HepG2 (cell line): ENCODE measurements around the gene ARFGAP3. TPM values are rescaled to one million over a fixed set of nuclear protein-coding genes. Genes with fewer than 3 reads are reported as not detected.

Experiments used
- ATAC-seq: fragments of 200-7000 bp; cut with Tn5 transposase; 3 replicates; pipeline ENCODE4 v1.9.1; 2020; ENCODE audit warnings: mild to moderate bottlenecking, moderate library complexity
- BruUV-seq: library from RNA; stranded (reverse); fragments of 400-500 nt; replicated peaks from 2 replicates; lab custom pipeline; 2021; lab: Mats Ljungman, UMichigan
- CTCF ChIA-PET: fragments of 300-600 bp; formaldehyde crosslinking; extraction: SDS; loops from one replicate; lab custom pipeline; 2021; ENCODE audit warnings: low total read pairs, inconsistent platforms, low intra/inter-chr PET ratio; lab: Yijun Ruan, JAX
- POLR2A ChIA-PET: fragments of 350-600 bp; sonication (Branson Sonifier 250); formaldehyde crosslinking; loops from one replicate; lab custom pipeline; 2020; ENCODE audit warnings: antibody characterized with exemption, inconsistent platforms; lab: Yijun Ruan, JAX
- DNase-seq: peaks from one replicate; pipeline ENCODE4 v3.0.0-alpha.2; 2015; ENCODE audit warnings: low spot score
- FAIRE-seq: peaks from 3 replicates; lab custom pipeline; 2011; peaks lifted over from hg19 to GRCh38; lab: Jason Lieb, UNC
- H2AFZ ChIP-seq: one replicate; pipeline ENCODE4 v1.6.1; 2011; ENCODE audit warnings: low read length, inconsistent platforms
- H3K27ac ChIP-seq: fragments of 300-600 bp; 3 replicates; pipeline ENCODE4 v1.8.0; 2011; ENCODE audit warnings: mixed run types, mild to moderate bottlenecking, mixed read lengths, low read length, inconsistent platforms; ENCODE audit not compliant: insufficient read depth; ENCODE audit errors: extremely low read length
- H3K27me3 ChIP-seq, 2 experiments: fragments of 200-600 bp in 1 of 2; 2 replicates in 1 of 2; 3 replicates in 1 of 2; pipeline versions ENCODE4 v1.6.0 to v1.8.0; 2011; ENCODE audit warnings: low read length in 2 of 2, mild to moderate bottlenecking in 2 of 2, moderate library complexity in 2 of 2, inconsistent platforms in 1 of 2; ENCODE audit not compliant: insufficient read depth in 2 of 2, control insufficient read depth in 1 of 2
- H3K36me3 ChIP-seq, 2 experiments: fragments of 200-600 bp in 1 of 2; replicated peaks in 1 of 2; 2 replicates in 1 of 2; 3 replicates in 1 of 2; pipeline versions ENCODE4 v1.5.1 to v1.8.0; 2011; ENCODE audit warnings: low read length in 2 of 2, inconsistent platforms in 1 of 2; ENCODE audit not compliant: insufficient read depth in 2 of 2, control insufficient read depth in 1 of 2
- H3K4me1 ChIP-seq: 2 replicates; pipeline ENCODE4 v1.5.1; 2012; ENCODE audit warnings: low read length, inconsistent platforms; ENCODE audit not compliant: insufficient read depth
- H3K4me2 ChIP-seq: 2 replicates; pipeline ENCODE4 v1.6.0; 2011; ENCODE audit warnings: low read depth, low read length, inconsistent platforms
- H3K4me3 ChIP-seq, 3 experiments: fragments of 200-600 bp in 1 of 3; sonication (generic), shearing (Covaris generic) in 1 of 3; replicated peaks in 1 of 3; 2 replicates each; pipeline ENCODE4 v1.5.1; 2011 to 2016; ENCODE audit warnings: low read length in 3 of 3, inconsistent platforms in 2 of 3, low read depth in 2 of 3, mild to moderate bottlenecking in 2 of 3, control low read depth in 1 of 3, mixed read lengths in 1 of 3; ENCODE audit not compliant: insufficient read depth in 1 of 3
- H3K79me2 ChIP-seq: one replicate; pipeline ENCODE4 v1.6.1; 2011; ENCODE audit warnings: low read length, inconsistent platforms; ENCODE audit not compliant: insufficient read depth
- H3K9ac ChIP-seq: 2 replicates; pipeline ENCODE4 v1.6.0; 2011; ENCODE audit warnings: mild to moderate bottlenecking, low read depth, low read length, inconsistent platforms; ENCODE audit not compliant: insufficient read depth
- H3K9me3 ChIP-seq: 2 replicates; pipeline ENCODE4 v1.5.1; 2012; ENCODE audit warnings: mild to moderate bottlenecking, low read length
- H4K20me1 ChIP-seq: 2 replicates; pipeline ENCODE4 v1.6.0; 2011; ENCODE audit warnings: inconsistent platforms, mild to moderate bottlenecking, low read length, moderate library complexity; ENCODE audit not compliant: insufficient read depth
- BCL6 ChIP-seq: IDR thresholded peaks from 2 replicates; pipeline ENCODE4 v1.6.1; 2016; ENCODE audit warnings: missing genetic modification reagents, missing compliant biosample characterization
- CBX1 ChIP-seq: IDR thresholded peaks from one replicate; pipeline ENCODE4 v1.6.1; 2016; ENCODE audit warnings: antibody characterized with exemption, low read depth
- FOXA1 ChIP-seq, 2 experiments: fragments of 450-650 bp in 1 of 2; sonication (generic) in 1 of 2; formaldehyde crosslinking in 1 of 2; IDR thresholded peaks; 2 replicates each; pipeline versions ENCODE4 v1.4.0 to v1.6.1; 2016 to 2020; ENCODE audit warnings: missing genetic modification reagents in 1 of 2
- KDM5A ChIP-seq: fragments of 200-600 bp; sonication (generic); IDR thresholded peaks from 2 replicates; pipeline ENCODE4 v1.7.0; 2018; ENCODE audit warnings: antibody characterized with exemption, mild to moderate bottlenecking, low read length, borderline replicate concordance
- MEF2D ChIP-seq: sonication (generic); formaldehyde crosslinking; IDR thresholded peaks from 2 replicates; pipeline ENCODE4 v1.5.1; 2020; ENCODE audit warnings: mild to moderate bottlenecking, missing genetic modification reagents
- NFRKB ChIP-seq: fragments of 450-650 bp; IDR thresholded peaks from 2 replicates; pipeline ENCODE4 v1.6.1; 2017
- PPARG ChIP-seq: conservative IDR thresholded peaks from 2 replicates; pipeline ENCODE4 v1.6.1; 2016; ENCODE audit warnings: missing biosample characterization, missing genetic modification reagents
- SOX13 ChIP-seq, 3 experiments: fragments of 450-650 bp in 1 of 3; sonication (generic) in 1 of 3; formaldehyde crosslinking in 1 of 3; IDR thresholded peaks in 2 of 3; conservative IDR thresholded peaks in 1 of 3; 2 replicates each; pipeline versions ENCODE4 v1.5.0 to v1.6.1; 2016 to 2020; ENCODE audit warnings: antibody characterized with exemption in 1 of 3, mild to moderate bottlenecking in 1 of 3, missing compliant biosample characterization in 1 of 3, missing genetic modification reagents in 1 of 3, moderate library complexity in 1 of 3
- TBL1XR1 ChIP-seq: fragments of 150-350 bp; IDR thresholded peaks from 2 replicates; pipeline ENCODE4 v1.6.1; 2014; ENCODE audit warnings: borderline replicate concordance, low read length; ENCODE audit not compliant: partially characterized antibody
- ZHX1 ChIP-seq: sonication (generic); formaldehyde crosslinking; IDR thresholded peaks from 2 replicates; pipeline ENCODE4 v1.8.1; 2022; ENCODE audit warnings: low read depth, mild to moderate bottlenecking, missing genetic modification reagents
- ZNF772 ChIP-seq: sonication (generic); formaldehyde crosslinking; IDR thresholded peaks from 2 replicates; pipeline ENCODE4 v1.5.0; 2020; ENCODE audit warnings: mild to moderate bottlenecking, missing genetic modification reagents
- WGBS: methylation state at CpG from one replicate; pipeline ENCODE4 v1.1.6; 2017; ENCODE audit warnings: low lambda C conversion rate; 5-methylcytosine and 5-hydroxymethylcytosine counted together
- in situ Hi-C: cut with HindIII; loops from 2 replicates; pipeline ENCODE4 v1.10.0; 2017; ENCODE audit warnings: low pct_unique_long_range_greater_than_20kb; ENCODE audit not compliant: extremely low pct_ligation_motif_present
- intact Hi-C: fragments of 100-400 bp; cut with micrococcal nuclease; formaldehyde crosslinking; loops from one replicate; pipeline ENCODE4 v1.10.0; 2022; ENCODE audit not compliant: unreplicated experiment
- polyA plus RNA-seq, 8 experiments: library from polyadenylated mRNA; depleted of rRNA in 3 of 8; stranded (reverse) in 7 of 8; unstranded in 1 of 8; fragments of >200 nt; fragmentation: Illumina TruSeq in 4 of 8; extraction: Trizol in 4 of 8; gene quantifications; 2 replicates each; pipeline versions ENCODE4 v1.2.1 to v1.2.3, GENCODE V29; 2011 to 2016; ENCODE audit warnings: low read depth in 4 of 8, missing spikeins in 1 of 8, mixed read lengths in 1 of 8; ENCODE audit not compliant: insufficient read depth in 1 of 8
- total RNA-seq, 5 experiments: library from RNA; depleted of rRNA; stranded (reverse); fragments of >200 nt; fragmentation: Illumina TruSeq; extraction: Trizol; gene quantifications; 2 replicates each; pipeline ENCODE4 v1.2.3, GENCODE V29; 2016; ENCODE audit warnings: low read depth in 1 of 5

The ARFGAP3 gene
- total and polyA plus RNA-seq, 2 of the 13 experiments (the other 11 are each of a cell fraction or from before 2014, with no cell fraction given): 41.7 to 61.6 TPM

GRCh38 chr22:42773167-42773566 is 83.9 kb downstream of the ARFGAP3 start (continued):
- no peak for TF ChIP-seq TBL1XR1

GRCh38 chr22:42772647-42773046 is 84.4 kb downstream of the ARFGAP3 start:
- Histone ChIP-seq H3K27me3 (no peaks in the 10 kb centered on the region; a peak in 2 of 5 replicates), H3K9ac (peak overlapping the region; percentile 45; the same call in 1 of the 2 replicates), H3K4me3 (peak overlapping the region; percentile 40 to 63 (median 45); a peak in 5 of 6 replicates), H3K4me2 (peak overlapping the region; percentile 92), H3K4me1 (peaks cover 61% of the 10 kb centered on the region), H3K36me3 (no peaks in the 10 kb centered on the region), H3K9me3 (no peaks in the 10 kb centered on the region), H3K79me2 (no peaks in the 10 kb centered on the region), H4K20me1 (no peaks in the 10 kb centered on the region), H3K27ac (no peak overlapping the region), H2AFZ (no peak overlapping the region)
- DNase-seq (no peak), FAIRE-seq (no peak), ATAC-seq (no peak; the same call in 1 of the 3 replicates)
- in situ Hi-C loops (loop anchor here (5.0 kb wide), 1 partner anchor 95 kb away; no protein-coding TSS in a partner anchor), intact Hi-C loops (no loop called here)
- WGBS: 0% methylated on average over 2 of the region's 3 CpGs
- ChIA-PET POLR2A (no interaction called here), CTCF (no interaction called here)
- TF ChIP-seq MEF2D (CRISPR knock-in tag): no peak
- TF ChIP-seq PPARG (CRISPR knock-in tag): no peak
- no peak for TF ChIP-seq KDM5A
- no peak for TF ChIP-seq ZHX1 (CRISPR knock-in tag)
- peak; percentile 46; the same call in 1 of the 2 replicates for TF ChIP-seq ZNF772
- no peak for TF ChIP-seq FOXA1 (IDR thresholded peaks at IDR 0.05)
- TF ChIP-seq FOXA1 (CRISPR knock-in tag; IDR thresholded peaks at IDR 0.05): 0 out of 2 replicates have a peak, but pooled peaks have one; percentile 3
- no peak for TF ChIP-seq BCL6 (CRISPR knock-in tag)
- no peak for TF ChIP-seq NFRKB
- TF ChIP-seq SOX13 (IDR thresholded peaks at IDR 0.05): no peak
- TF ChIP-seq SOX13 (CRISPR knock-in tag; conservative IDR thresholded peaks at IDR 0.05 in 1 of 2, IDR thresholded peaks at IDR 0.05 in 1 of 2): no peak
- no peak for TF ChIP-seq CBX1
- BruUV-seq: no TSS peak
